Esophagus squamous epithelium (tissue), 4 donors: ENCODE data around the gene GRID2.

ENCODE experiments used
- POLR2A ChIP-seq, 4 donors: fragments of 450-650 bp; IDR thresholded peaks; one replicate each; pipeline ENCODE4 v1.6.1; 2017; ENCODE audit warnings: antibody characterized with exemption in 4 of 4, mild to moderate bottlenecking in 4 of 4, moderate library complexity in 3 of 4
- TF ChIP-seq, protein P1 (sequence below), 6 experiments: fragments of 450-650 bp in 4 of 6; fragments of 200-600 bp in 2 of 6; sonication (generic) in 2 of 6; IDR thresholded peaks; one replicate each; pipeline ENCODE4 v1.5.1; 2016 to 2019; ENCODE audit warnings: antibody characterized with exemption in 6 of 6, mild to moderate bottlenecking in 4 of 6, moderate library complexity in 4 of 6

DNA sequence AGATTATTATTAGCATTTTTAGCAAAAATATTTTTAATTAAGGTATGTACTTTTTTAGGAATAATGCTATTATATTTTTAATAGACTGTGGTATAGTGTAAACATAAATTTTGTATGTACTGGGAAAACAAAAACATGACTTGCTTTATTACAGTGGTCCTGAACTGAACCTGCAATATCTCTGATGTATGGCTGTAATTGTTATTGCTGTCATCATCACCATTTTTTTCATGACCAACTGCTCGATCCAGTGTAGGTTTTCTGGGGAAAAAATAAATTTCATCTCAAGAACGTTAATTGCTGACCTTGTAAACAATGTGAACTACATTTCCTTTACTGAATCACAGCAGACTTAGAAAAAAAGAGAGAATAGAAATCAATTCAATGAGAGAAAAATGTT lies 1441.2 kb downstream of the GRID2 start:
- no peak for TF ChIP-seq POLR2A (IDR thresholded peaks at IDR 0.05)
- TF ChIP-seq, protein P1, sequence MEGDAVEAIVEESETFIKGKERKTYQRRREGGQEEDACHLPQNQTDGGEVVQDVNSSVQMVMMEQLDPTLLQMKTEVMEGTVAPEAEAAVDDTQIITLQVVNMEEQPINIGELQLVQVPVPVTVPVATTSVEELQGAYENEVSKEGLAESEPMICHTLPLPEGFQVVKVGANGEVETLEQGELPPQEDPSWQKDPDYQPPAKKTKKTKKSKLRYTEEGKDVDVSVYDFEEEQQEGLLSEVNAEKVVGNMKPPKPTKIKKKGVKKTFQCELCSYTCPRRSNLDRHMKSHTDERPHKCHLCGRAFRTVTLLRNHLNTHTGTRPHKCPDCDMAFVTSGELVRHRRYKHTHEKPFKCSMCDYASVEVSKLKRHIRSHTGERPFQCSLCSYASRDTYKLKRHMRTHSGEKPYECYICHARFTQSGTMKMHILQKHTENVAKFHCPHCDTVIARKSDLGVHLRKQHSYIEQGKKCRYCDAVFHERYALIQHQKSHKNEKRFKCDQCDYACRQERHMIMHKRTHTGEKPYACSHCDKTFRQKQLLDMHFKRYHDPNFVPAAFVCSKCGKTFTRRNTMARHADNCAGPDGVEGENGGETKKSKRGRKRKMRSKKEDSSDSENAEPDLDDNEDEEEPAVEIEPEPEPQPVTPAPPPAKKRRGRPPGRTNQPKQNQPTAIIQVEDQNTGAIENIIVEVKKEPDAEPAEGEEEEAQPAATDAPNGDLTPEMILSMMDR (IDR thresholded peaks at IDR 0.05): no peak
